ENCODE data around the gene RTP3.
"Not testable (repeated sequence)": the region's sequence is repeated elsewhere in the genome, so short reads cannot be mapped to it uniquely, and the experiment has no call there.

Gene RTP3

DNA sequence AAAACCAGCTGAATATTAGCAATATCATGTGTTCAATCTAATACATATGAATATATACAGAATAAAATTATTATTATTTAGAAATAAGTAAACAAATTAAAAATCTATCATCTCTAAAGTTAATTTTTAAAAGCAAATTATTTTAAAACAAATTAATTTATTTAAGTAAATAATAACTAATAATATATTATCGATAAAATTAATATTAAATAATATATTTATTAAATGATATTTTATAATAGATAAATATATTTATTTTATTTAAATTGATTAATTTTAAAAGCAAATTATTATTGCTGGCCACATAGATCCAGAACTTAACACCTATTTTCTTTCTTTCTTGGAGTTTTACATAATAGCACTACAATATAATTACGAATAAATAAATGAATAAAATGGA lies 22.2 kb downstream of the RTP3 start:
- no peak for DNase-seq (ENCODE audit: low read depth)

DNA sequence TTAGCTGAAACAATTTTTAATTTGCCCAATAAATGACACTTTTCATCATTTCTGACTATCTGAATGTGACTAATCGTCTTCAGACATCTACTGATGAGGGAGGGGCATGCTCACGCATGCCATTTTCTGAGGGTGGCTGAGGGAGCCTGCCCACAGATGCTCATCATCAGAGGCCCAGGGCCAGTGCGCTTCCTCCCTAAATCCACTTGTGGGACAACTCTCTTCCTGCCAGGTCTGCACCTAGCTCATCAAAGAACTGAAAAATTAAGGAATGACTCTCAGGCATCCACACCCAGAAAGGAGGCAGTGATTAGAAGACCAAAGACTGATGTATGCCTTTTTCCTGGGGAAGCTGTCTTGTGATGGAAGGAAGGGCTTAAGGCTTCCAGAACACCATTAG lies 22.8 kb downstream of the RTP3 start:
- DNase-seq (ENCODE audit: low read depth) = no peak

DNA sequence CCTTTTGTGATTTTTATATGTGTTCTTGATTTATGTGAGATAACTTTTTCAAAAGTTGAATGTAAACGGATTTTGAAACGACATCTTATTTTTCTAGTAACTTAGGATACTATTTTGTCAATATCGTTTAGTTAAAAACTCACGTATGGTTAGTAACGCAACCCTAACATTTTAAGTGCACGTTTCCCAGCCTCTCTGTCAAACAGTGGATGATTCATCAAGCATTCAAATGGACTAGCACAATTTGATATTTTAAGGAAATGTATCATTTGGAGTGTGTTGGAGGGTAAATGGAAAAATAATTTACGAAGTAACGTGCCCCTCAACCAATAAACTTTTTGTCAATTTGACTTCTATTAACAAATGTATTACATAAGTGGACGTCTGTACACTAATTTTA lies 23.3 kb downstream of the RTP3 start:
- DNase-seq (ENCODE audit: low read depth) = no peak

DNA sequence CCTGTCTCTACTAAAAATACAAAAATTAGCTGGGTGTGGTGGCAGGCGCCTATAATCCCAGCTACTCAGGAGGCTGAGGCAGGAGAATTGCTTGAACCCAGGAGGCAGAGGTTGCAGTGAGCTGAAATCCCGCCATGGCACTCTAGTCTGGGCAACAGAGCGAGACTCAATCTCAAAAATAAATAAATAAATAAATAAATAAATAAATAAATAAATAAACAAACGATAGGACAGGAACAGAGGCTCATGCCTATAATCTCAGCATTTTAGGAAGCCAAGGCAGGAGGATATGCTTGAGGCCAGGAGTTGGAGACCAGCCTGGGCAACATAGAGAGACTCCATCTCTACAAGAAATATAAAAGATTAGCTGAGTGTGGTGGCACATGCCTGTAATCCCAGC lies 24.4 kb downstream of the RTP3 start:
- DNase-seq (ENCODE audit: low read depth) = not testable (repeated sequence)

DNA sequence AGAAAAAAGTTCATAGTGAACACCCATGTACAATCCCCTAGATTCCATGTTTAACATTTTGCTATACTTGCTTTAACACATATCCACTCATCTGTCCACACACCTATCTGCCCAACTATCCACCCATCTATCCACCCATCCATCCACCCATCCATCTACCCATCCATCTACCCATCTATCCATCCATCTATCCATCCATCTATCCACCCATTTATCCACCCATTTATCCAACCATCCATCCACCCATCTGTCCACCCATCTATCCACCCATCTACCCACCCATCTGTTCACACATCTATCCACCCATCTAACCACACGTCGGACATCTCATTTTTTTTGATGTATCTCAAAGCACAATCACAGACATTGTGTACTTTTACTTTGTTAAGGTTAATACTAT lies 25.8 kb downstream of the RTP3 start:
- DNase-seq (ENCODE audit: low read depth) = no peak

DNA sequence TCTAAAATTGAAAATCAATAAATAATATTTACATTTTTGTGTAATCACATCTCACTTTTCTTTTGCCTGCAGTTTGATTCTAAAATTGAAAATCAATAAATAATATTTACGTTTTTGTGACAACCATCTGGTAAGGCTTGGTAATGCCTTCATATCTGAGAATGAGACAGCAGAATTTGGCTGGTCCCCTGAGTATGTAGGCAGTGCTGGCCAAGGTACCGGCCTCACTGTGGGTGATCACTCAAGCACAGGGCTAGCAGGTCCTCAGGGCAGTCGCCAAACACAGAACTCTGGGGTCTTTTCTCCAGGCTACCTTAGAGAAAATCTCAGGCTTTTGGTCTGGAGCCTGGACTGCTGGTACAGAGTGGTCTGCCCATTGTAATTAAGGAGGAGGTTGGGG lies 26.2 kb downstream of the RTP3 start:
- DNase-seq (ENCODE audit: low read depth) = no peak

DNA sequence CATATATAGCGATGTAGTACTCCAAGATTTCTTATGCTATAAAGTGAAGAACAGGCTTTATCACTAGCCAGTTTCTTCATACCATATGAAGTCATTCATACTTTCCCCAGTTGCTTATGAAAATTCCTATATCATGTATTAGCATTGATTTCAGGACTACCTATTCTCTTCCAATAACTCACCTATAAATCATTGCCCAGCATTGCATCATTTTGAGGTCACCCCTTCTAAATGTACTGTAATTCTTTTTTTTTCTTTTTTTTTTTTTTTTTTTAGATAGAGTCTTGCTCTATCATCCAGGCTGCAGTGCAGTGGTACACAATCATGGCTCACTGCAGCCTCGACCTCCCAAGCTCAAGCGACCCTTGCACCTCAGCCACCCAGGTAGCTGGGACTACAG lies 27.1 kb downstream of the RTP3 start:
- DNase-seq (ENCODE audit: low read depth) = no peak

DNA sequence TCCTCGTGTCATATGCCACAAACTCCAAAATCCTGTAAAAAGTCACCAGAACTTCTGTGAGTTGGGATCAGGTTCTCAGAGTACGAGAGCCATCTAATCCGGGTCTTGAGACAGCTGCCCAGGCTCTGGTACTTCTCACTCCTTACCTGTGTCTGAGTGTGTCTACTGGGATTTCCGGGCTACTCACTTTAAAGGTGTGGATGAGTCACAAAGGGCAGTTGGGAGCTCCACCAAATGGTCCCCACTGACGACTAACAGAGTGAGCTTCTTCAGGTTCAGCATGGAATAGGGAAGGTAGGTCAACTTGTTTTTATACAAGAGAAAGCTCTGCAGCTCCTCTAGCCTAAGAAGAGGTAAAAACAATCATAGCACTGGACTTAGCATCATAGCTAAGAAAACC lies 29.5 kb downstream of the RTP3 start:
- DNase-seq (ENCODE audit: low read depth) = no peak

DNA sequence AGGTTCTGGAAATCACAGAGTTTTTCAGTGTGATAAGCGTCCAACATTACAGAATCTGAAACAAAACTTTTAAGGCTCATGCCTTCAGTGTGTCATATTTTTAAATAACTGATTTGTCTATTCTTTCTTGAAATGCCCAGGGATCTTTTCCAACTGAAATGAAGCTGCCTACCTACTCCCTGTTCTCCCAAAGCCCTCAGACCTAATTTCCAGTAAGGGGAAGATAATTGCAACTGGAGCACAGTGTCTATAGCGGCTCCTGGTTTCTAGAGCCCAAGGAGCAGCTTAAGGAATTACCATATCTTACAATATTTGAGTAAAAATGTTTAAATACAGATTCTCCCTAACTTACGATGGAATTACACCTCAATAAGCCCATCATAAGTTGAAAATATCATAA lies 35.3 kb downstream of the RTP3 start:
- DNase-seq (ENCODE audit: low read depth) = no peak

DNA sequence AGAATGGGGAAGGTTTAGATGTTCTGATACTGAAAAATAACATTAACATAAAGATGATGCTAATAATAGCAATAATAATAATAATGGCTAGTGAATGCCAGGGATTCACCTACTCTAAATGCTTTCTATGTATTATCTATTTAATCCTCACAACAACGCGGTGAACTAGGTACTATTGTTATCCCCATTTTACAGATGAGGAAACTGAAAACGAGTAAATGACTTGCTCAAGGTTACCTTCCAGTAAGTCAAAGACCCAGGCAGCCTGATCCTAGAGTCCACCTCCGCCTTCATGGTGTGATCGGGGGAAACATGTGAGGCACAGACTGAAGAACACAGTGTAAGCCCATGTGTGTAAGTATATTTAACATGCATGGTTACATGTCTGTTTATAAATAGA lies 38.0 kb downstream of the RTP3 start:
- DNase-seq (ENCODE audit: low read depth) = no peak

DNA sequence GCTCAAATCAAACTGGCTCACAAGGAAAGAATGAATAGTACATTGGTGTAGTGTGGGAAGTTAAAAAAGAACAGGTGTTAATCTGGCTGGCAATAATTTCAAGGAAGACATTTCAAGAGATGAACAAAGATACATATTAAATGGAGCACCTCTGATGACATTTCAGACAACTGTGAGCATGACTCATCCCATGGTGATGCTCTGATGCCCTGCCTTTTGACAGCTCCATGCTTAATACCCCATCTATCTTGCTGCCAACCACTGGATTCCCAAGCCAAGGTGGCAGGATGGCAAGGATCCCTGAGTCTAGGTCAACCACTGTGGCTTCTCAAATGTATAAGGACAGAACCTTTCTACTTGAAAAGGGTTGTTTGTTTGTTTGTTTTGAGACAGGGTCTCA lies 39.0 kb downstream of the RTP3 start:
- DNase-seq (ENCODE audit: low read depth) = no peak

DNA sequence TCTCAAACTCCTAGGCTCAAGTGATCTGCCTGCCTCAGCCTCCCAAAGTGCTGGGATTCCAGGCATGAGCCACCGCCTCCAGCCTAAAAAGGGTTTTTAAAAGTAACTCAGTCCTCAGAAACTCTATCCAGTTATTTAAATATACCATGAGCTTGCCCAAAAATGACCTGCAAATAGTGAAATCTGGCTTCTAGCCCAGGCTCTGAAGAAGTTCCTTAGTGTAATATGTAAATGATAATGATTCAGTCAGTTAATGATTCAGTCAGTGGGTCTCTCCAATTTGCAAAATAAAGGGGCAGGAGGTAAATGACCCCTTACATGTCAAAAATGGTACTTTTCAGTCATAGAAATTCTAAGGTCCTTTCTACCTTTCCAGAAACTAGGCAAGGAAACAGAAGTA lies 39.5 kb downstream of the RTP3 start:
- DNase-seq (ENCODE audit: low read depth) = no peak

DNA sequence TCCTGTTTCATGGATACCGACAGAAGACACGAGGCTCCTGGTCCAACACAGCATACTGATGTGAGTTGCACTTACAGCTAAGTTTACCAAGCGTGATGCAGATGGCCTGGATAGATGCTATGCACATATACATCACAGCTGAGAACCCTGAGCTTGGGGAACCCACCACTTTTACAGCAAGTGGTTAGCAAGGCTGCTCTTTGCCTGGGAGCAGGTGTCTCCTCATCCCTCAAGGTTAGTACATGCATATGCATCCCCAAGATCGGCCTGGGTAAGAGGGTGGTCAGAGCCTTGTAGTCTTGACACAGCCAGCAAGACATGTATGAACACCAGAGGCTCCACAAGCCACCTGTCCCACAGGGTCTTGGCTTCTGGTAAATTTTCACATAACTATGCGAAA lies 40.0 kb downstream of the RTP3 start:
- no peak for DNase-seq (ENCODE audit: low read depth)

DNA sequence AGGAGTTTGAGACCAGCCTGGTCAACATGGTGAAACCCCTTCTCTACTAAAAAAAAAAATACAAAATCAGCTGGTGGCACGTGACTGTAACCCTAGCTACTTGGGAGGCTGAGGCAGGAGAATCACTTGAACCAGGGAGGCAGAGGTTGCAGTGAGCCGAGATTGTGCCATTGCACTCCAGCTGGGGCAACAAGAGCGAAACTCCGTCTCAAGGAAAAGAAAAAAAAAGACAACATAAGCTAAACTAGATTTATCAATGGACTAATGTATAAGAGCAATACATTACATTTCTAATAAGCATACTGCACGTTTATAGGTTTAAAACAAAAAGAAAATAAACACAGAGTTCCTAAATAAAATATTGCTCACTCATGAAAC lies 40.6 kb downstream of the RTP3 start:
- DNase-seq (ENCODE audit: low read depth) = not testable (repeated sequence)

DNA sequence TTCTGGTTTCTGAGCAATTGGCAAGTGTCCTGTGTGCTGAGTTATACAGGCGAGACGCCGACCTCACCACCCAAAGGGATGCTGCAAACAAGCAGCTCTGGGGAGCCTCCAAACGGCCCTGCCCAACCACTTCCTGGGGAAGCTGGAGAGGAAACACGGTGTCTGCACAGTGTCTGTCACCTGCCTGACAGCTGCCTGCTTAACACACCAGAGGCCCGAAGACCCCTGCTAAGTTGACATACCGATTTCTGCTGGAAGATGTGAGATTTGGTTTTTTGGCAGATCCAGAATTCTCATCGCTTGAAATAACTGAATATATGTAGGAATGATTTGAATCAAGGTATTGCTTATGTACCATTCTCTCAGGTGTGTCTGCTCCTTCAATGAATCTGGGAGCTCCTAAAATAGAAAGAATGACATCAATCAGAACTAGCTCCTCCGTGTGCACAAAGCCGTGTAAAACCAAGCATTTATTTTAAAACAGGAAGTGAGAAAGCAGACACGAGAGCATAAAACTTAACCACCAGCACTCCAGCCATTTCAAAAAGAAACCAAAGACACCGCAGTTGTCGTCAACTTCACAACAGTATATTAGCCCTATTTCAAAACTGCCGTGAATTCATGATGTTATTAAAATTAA lies 41.1 kb downstream of the RTP3 start:
- DNase-seq (ENCODE audit: low read depth) = peak; percentile 70

DNA sequence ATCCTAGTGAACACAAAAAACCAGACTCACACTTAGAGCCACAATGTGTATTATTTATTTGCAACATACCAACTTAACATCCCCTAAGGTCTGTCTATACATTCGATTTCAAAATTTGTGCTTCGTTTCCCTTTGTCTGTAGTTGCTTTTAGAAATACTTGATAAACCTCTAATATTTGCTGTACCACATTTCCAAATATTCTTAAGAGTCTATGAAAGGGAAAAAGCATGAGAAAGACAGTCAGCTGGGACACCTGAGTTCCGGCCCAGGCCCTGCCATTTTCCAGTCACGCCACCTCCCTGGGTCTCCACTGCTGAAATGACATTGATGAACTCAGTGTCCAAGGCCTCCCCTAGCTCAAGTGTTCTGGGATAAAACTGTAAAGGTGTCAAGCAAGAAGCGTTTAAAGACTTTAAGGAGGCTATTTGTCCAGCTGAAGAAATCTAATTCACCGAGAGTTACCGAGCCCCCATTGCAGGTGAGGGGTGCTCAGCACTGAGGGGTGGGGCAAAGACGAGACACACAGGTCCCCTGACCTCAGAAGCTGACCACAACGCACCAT lies 41.7 kb downstream of the RTP3 start:
- no peak for DNase-seq (ENCODE audit: low read depth)

DNA sequence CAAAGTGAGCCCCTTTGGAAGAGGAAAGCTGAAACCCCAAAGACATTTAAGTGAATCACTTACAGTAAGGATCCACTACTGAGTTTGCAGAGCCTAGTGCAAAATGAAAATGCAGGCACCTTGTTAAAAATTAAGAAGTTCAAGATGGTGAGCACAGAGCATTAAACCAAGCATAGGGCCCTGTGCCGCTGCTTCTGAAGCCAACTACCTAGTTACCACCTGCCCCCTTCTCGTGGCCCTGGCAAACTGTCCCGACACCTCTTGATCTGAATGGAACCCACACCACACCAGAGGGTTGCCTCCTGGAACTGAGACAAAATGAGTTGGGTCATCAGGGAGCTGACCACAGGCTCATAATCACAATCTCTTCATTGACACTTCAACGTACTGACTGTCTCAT lies 42.8 kb downstream of the RTP3 start:
- no peak for DNase-seq (ENCODE audit: low read depth)

DNA sequence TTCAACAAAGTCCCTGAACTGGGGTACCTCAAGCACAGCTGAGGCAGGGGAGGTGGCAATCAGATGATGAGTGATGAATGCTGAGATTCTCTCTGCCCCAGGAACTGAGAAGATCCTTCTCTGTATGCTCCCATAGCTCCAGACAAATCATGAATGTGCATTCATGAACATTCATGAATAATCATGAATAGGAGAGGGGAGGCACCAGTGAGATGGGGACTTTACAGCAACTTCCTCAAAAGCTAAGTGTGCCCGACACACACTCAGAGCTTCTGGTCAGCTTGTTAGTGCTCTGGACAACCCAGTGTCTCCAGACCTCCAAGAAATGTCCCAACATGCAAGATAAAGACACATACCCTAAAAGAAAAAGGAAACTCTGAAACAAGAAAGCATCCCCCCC lies 44.1 kb downstream of the RTP3 start:
- no peak for DNase-seq (ENCODE audit: low read depth)

DNA sequence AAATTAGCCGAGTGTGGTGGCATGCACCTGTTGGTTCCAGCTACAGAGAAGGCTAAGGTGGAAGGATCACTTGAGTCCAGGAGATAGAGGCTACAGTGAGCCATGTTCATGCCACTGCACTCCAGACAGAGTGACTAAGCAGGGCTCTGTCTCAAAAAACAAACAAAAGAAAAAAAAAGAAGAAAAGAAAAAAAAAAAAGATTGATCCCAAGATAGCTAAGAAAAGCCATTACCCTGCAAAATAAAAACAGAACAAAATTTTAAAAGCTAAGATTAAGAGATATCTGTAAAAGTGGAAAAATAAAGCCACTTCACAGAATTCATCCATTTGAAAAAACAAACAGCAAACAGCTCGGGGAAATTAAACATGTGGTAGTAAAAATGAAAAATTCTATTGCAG lies 44.6 kb downstream of the RTP3 start:
- DNase-seq (ENCODE audit: low read depth) = no peak

DNA sequence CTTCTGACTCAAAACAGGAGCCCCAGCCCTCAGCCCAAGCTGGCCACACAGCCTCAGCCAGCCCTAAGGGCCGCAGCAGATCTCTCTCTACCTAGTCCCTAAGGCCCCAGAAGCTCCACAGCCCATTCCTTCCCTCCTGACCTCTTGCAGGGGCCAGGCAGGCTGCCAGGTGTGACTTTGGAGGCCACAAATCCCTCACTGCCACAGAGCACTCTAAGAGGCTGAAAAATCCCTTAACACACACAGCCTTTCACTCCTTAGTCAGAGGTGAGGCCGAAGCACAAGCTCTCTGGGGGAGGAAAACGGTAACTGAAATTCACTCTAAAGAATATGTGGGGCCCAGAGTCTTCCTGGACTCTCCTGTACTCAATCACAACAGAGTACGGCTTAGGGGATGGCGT lies 45.0 kb downstream of the RTP3 start:
- no peak for DNase-seq (ENCODE audit: low read depth)

DNA sequence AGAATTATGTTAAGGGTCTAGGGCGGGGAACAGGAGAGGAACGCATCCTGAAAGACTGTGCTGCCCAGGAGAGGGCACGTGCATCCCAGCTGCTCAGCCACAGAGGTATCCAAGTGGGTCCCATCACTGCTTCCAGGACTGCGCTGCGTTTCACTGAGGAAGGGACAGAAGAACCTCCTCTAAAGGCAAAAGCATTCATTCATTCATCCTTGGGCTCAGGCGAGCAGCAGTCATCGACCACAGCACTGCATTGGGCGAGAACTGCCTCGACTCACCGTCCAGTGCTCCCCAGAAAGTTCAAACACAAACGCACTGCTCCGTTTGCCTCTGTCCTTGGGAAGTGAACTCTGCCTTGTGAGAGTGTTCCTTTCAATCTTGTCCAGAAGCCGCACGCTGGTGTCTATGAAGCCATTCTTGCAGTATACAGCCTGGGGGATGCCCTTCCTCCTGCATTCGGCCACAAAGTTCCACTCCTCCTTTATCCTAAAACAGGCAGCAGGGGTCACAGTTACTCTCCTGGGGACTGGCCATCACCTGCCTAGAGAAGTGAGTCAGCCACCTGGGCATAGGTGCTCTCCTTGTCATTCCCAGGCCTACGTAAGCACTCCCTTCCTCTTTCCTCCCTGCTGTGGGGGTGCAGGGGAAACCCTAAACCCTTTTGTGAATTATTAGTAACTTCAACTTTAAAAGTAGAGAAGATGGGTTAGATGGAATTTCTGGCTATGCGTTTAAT lies 47.2 kb downstream of the RTP3 start:
- no peak for DNase-seq (ENCODE audit: low read depth)

DNA sequence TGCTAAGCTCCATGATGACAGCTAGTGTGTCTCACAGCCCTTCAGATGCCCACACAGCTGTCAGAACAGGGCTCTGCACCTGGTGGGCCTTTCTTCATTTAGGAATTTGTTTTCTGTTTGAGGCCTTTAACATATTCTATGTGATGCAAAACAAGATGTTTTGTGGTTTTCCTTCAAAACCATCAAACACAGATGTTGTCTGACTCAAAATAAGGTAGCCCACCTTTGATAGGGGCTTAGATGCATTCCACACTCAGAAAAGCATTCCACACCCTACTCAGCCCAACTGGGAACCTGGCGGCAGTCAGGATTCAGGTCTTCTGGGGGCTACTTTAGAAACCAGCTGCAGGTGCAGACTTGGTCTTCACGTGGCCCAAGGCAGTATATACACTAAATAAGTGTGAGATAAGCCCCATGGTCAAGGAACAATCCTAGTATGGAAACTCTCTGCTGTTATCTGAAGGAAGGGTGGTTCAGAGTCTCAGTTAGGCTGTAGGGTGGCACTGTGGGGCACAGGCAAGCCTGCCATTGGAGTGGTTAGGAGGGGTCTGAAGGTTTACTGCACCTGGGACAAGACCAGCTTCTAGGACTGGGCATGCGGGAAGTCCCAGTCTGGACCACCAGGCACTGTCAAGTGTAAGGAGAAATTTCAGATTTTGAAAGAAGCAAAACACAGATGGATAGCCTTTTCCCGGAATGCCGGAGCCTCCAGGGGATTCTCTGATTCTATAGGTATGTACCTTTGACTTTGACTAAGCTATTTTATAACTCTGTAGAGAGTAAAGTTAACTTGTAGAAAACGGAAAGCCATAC lies 48.2 kb downstream of the RTP3 start:
- DNase-seq (ENCODE audit: low read depth) = no peak

DNA sequence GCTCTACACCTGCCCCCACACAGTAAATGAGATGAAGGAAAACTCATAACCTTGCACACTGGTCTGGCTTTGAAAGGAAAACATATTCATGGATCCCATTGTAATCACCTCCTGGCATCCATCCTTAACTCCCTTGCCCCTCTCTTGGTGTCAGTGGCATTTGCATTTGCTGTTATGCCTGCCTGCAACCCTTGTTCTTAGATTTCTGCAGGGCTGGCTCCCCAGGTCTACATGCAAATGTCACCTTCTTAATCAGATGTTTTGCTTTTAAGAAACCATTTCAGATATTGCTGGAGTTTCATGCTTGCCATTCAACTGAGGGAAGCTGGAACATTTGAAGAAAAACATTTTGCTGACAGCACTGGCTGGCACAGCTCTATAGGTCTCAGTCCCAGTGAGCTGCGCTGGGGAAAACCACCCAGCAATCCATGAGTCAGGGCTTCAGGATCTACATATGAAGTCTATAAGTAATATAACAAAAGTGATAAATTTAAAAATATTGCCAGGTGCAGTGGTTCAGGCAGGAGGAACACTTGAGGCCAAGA lies 49.2 kb downstream of the RTP3 start:
- DNase-seq (ENCODE audit: low read depth) = no peak

Measured in stromal cell of bone marrow (primary cell).